Activated CD8-positive, alpha-beta memory T cell treated with anti-CD3 and anti-CD28 coated beads, Interleukin-2, amount 50 U/mL, for 48 hours (primary cell): ENCODE results near the gene DNAJB2.

Source experiments
- DNase-seq: peaks from one replicate; pipeline ENCODE4 v3.0.0-alpha.2; 2020

The DNAJB2 gene

GRCh38 chr2:219261024-219261855 is 17.9 kb upstream of the DNAJB2 start:
- no peak for DNase-seq

- no peak for DNase-seq
Measured at GRCh38 chr2:219266232-219266631, 12.9 kb upstream of the DNAJB2 start.

GRCh38 chr2:219266886-219267285 is 12.3 kb upstream of the DNAJB2 start:
- no peak for DNase-seq

GRCh38 chr2:219268294-219268693 is 10.9 kb upstream of the DNAJB2 start:
- DNase-seq: no peak

GRCh38 chr2:219269362-219270054 is 9.7 kb upstream of the DNAJB2 start:
- DNase-seq: no peak

GRCh38 chr2:219270055-219270372 is 9.2 kb upstream of the DNAJB2 start:
- DNase-seq: no peak

- DNase-seq: no peak
Measured at GRCh38 chr2:219271021-219271420, 8.1 kb upstream of the DNAJB2 start.

GRCh38 chr2:219272356-219272755 is 6.8 kb upstream of the DNAJB2 start:
- DNase-seq: no peak

- no peak for DNase-seq
Measured at GRCh38 chr2:219272995-219273394, 6.2 kb upstream of the DNAJB2 start.

GRCh38 chr2:219273937-219274336 is 5.2 kb upstream of the DNAJB2 start:
- no peak for DNase-seq

GRCh38 chr2:219274361-219274921 is 4.7 kb upstream of the DNAJB2 start:
- DNase-seq: no peak

GRCh38 chr2:219277703-219278654 is 1.2 kb upstream of the DNAJB2 start:
- peak; percentile 91 for DNase-seq

- DNase-seq: no peak
Measured at GRCh38 chr2:219278655-219279150, 463 bp upstream of the DNAJB2 start.

- DNase-seq: no peak
Measured at GRCh38 chr2:219279916-219280516, 850 bp downstream of the DNAJB2 start.

- no peak for DNase-seq
Measured at GRCh38 chr2:219280651-219281050, 1.5 kb downstream of the DNAJB2 start.

GRCh38 chr2:219281588-219281987 is 2.4 kb downstream of the DNAJB2 start:
- no peak for DNase-seq

GRCh38 chr2:219282375-219282774 is 3.2 kb downstream of the DNAJB2 start:
- no peak for DNase-seq

- no peak for DNase-seq
Measured at GRCh38 chr2:219282943-219283581, 3.9 kb downstream of the DNAJB2 start.

GRCh38 chr2:219284501-219285372 is 5.6 kb downstream of the DNAJB2 start:
- DNase-seq: no peak

- no peak for DNase-seq
Measured at GRCh38 chr2:219285373-219285735, 6.2 kb downstream of the DNAJB2 start.

- DNase-seq: no peak
Measured at GRCh38 chr2:219285894-219286425, 6.8 kb downstream of the DNAJB2 start.
